HUES6 (cell line): ENCODE data around the gene ITGA2B.
"Not testable (repeated sequence)": the region's sequence is repeated elsewhere in the genome, so short reads cannot be mapped to it uniquely, and the experiment has no call there.

ENCODE experiments used
- H3K27ac ChIP-seq: 2 replicates; pipeline ENCODE4 v1.7.0; 2013; ENCODE audit warnings: low read depth, mild to moderate bottlenecking, low read length, inconsistent platforms
- H3K27me3 ChIP-seq: 2 replicates; pipeline ENCODE4 v1.6.1; 2013; ENCODE audit warnings: low read length; ENCODE audit not compliant: control insufficient read depth, insufficient read depth
- H3K36me3 ChIP-seq: 2 replicates; pipeline ENCODE4 v1.6.1; 2013; ENCODE audit warnings: low read length; ENCODE audit not compliant: control insufficient read depth, insufficient read depth
- H3K4me1 ChIP-seq: 2 replicates; pipeline ENCODE4 v1.6.1; 2013; ENCODE audit warnings: low read length; ENCODE audit not compliant: control insufficient read depth, insufficient read depth
- H3K4me3 ChIP-seq: 2 replicates; pipeline ENCODE4 v1.5.1; 2013; ENCODE audit warnings: low read depth, low read length
- H3K9ac ChIP-seq: one replicate; pipeline ENCODE4 v1.6.1; 2013; ENCODE audit warnings: mild to moderate bottlenecking, low read length
- H3K9me3 ChIP-seq: 2 replicates; pipeline ENCODE4 v1.6.1; 2013; ENCODE audit warnings: low read depth, low read length; ENCODE audit not compliant: control insufficient read depth, insufficient read depth

The ITGA2B gene

DNA sequence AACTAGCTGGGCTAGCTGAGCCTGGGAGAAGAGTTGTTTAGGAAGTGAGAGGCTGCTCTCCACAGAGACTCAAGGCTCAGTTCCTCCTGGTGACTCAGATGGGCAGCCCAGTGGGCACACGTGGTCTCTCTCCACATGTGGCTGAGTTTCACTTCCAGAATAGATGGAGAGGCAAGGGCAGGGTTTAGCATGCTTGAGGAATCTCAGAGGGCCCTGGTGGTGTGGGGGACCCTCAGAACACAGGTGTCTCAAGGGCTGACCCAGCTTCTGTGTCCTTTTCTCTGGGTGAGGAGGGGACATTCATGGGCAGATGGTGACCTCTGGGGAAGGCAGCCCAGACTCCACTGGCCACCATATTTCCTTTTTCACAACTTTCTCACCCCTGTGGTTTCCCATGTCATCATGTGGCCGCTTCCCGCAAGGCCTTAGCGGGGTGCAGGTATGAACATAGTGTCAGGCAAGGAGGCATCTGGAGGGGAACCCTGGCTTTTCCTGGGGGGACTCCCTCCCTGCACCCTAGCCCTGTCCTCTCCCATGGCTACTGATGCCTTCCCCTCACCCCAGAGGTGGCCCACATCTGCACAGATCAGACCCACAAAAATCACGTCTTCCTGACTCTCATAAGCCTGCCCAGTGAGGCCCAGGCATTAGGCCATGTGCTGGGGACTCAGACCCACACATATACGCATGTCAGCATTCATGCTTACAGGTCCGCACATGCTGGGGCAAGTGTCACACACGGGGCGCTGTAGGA lies 41.0 kb downstream of the ITGA2B start:
- H3K27me3 ChIP-seq = peaks cover 3% of the 10 kb centered on the region; the same call in 1 of the 2 replicates
- H3K4me1 ChIP-seq = peaks cover 5% of the 10 kb centered on the region
- no peak overlapping the region for H3K9ac ChIP-seq
- H3K9me3 ChIP-seq = no peaks in the 10 kb centered on the region
- no peak overlapping the region for H3K27ac ChIP-seq
- H3K4me3 ChIP-seq = no peak overlapping the region
- peaks cover 19% of the 10 kb centered on the region for H3K36me3 ChIP-seq

DNA sequence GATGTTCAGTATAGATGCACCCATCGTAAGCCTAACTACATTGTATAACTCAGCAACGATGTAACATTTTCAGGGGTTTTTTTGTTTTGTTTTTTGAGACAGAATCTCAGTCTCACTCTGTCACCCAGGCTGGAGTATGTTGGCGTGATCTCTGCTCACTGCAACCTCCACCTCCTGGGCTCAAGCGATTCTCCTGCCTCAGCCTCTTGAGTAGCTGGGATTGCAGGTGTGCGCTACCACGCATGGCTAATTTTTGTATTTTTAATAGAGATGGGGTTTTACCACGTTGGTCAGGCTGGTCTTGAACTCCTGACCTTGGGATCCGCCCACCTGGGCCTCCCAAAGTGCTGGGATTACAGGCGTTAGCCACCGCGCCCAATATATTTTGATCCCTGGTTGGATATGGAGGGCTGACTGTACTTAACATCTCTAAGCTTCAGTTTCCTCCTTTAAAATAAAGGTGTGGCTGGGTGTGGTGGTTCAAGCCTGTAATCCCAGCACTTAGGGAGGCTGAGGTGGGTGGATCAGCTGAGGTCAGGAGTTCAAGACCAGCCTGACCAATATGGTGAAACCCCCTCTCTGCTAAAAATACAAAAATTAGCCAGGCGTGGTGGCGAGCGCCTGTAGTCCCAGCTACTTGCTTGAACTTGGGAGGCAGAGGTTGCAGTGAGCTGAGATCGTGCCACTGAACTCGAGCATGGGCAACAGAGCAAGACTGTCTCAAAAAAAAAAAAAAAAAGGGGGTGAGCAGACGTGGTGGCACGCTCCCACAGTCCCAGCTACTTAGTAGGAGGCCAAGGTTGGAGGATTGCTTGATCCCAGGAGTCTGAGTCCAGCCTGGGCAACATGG lies 42.0 kb downstream of the ITGA2B start:
- H3K4me1 ChIP-seq, H3K27ac ChIP-seq, H3K4me3 ChIP-seq, H3K9ac ChIP-seq, H3K27me3 ChIP-seq, H3K9me3 ChIP-seq: not testable (repeated sequence)
- peaks cover 15% of the 10 kb centered on the region for H3K36me3 ChIP-seq

DNA sequence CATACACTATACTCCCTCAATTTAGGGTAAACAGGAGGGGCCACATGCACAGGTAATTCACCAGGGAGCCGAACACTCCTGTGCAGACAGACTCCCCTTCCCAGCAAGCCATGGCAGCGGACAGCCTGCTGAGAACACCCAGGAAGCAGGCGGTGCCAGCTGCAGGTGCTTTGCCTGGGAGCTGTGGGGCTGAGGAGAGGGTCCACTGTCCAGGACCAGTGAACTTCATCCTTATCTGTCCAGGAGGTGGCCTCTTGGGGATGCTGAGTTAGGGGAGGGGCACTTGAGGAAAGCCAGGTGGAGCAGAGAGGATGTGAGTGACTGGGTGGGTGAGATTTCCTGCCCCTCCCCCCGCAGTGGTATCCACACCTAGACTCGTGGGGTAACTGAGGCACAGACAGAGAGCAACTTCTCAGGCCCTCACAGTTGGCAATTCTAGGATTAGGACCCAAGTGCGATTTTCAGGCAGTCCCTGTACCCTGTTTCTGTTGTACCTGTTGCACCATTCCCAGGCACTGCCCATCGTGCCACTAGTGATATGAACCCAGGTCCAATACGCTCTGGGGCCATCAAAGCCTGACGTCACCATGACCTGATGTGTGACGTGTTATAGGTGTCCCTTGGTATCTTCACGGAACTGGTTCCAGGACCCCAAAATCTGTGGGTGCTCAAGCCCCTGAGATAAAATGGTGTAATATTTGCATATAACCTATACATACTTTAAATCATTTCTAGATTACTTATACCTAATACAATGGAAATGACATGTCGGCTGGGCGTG lies 43.2 kb downstream of the ITGA2B start:
- no peaks in the 10 kb centered on the region for H3K9me3 ChIP-seq
- no peak overlapping the region for H3K9ac ChIP-seq
- no peak overlapping the region for H3K27ac ChIP-seq
- H3K4me1 ChIP-seq = peaks cover 5% of the 10 kb centered on the region
- peaks cover 3% of the 10 kb centered on the region; the same call in 1 of the 2 replicates for H3K27me3 ChIP-seq
- peak overlapping the region; percentile 78 for H3K4me3 ChIP-seq
- peaks cover 4% of the 10 kb centered on the region for H3K36me3 ChIP-seq

DNA sequence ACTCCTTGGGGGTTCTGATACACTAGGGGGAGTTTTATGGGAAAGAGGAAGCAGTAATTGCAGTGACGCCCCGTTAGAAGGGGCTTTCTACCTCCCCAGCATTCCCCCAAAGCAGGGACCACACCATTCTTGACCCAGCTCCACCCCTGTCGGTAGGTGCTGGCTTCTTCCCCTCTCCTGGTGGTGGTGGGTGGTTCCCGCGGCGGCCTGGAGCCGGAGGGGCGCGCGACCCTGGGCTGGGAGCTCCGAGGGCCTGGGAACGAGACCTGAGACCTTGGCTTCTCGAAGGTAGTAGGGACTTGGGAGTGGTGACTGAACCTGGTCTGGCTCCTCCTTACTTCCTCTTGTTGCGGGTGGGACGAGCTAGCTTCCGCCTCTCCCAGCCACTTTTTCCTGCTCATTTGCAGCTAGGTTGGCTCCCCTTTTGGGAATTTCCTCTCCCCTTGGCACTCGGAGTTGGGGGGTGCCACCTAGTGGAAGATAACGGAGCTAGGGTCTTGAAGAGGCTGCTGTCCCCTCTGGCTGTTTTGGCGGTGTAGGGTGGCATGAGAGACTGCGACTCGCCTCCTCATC lies 43.9 kb downstream of the ITGA2B start:
- Histone ChIP-seq H3K4me3 (peak overlapping the region; percentile 78), H3K36me3 (no peaks in the 10 kb centered on the region), H3K4me1 (peaks cover 5% of the 10 kb centered on the region), H3K9ac (peak overlapping the region; percentile 60), H3K9me3 (no peaks in the 10 kb centered on the region), H3K27ac (no peak overlapping the region), H3K27me3 (peaks cover 3% of the 10 kb centered on the region; the same call in 1 of the 2 replicates)

DNA sequence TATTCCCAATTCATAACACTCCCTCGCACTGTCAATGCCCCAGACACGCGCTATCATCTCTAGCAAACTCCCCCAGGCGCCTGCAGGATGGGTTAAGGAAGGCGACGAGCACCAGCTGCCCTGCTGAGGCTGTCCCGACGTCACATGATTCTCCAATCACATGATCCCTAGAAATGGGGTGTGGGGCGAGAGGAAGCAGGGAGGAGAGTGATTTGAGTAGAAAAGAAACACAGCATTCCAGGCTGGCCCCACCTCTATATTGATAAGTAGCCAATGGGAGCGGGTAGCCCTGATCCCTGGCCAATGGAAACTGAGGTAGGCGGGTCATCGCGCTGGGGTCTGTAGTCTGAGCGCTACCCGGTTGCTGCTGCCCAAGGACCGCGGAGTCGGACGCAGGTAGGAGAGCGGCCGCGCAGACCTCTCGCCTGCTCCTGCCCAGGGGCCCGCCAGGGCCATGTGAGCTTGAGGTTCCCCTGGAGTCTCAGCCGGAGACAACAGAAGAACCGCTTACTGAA lies 44.5 kb downstream of the ITGA2B start, which contains the start of gene GRN:
GRN (plus strand) TSS at position 364 of the 515 bp plus-strand sequence. CDS start 3,863 bp downstream, outside the sequence.
- peak within 1 kb of the TSS; percentile 78 for H3K4me3 ChIP-seq
- no peaks in the 10 kb centered on the region for H3K36me3 ChIP-seq
- no peaks in the 10 kb centered on the region for H3K9me3 ChIP-seq
- peaks cover 3% of the 10 kb centered on the region; the same call in 1 of the 2 replicates for H3K27me3 ChIP-seq
- H3K9ac ChIP-seq = peak within 1 kb of the TSS; percentile 60
- H3K4me1 ChIP-seq = peaks cover 5% of the 10 kb centered on the region
- no peak within 1 kb of the TSS for H3K27ac ChIP-seq

DNA sequence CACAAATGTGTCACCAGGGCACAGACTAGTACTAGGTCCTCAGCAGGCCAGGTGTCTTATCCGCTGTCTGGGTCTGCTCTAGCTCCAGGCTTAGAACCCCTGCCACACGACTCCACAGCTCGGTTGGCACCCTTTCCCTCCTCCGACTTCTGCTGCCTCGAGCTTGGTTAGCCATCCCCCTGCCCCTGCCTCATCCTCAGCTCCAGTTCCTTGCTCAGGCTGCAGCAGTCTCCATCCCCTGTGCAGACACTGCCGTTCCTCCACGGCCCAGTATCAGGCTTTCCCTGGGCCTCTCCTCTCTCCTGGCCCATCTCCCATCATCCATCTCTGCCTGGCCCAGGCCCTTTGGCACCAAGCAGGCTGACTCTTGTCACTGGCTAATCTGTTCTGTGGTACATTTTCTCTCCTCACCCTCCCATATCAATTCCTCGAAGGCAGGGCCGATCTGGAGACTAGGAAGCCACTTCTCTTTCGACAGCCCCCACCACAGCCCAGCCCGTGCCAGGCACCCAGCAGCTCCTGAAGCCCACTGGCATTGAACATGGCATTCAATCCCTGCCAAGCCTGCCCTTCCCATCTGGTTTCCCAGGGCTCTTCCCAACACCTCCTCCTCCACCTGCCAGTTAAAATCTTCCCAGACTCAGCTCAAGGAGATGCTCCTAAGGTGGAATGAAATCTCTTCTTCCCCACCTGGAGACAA lies 45.8 kb downstream of the ITGA2B start:
- H3K4me1 ChIP-seq = peaks cover 6% of the 10 kb centered on the region
- peaks cover 3% of the 10 kb centered on the region; the same call in 1 of the 2 replicates for H3K27me3 ChIP-seq
- H3K9me3 ChIP-seq = no peaks in the 10 kb centered on the region
- no peak overlapping the region for H3K4me3 ChIP-seq
- H3K27ac ChIP-seq = no peak overlapping the region
- no peaks in the 10 kb centered on the region for H3K36me3 ChIP-seq
- no peak overlapping the region for H3K9ac ChIP-seq

DNA sequence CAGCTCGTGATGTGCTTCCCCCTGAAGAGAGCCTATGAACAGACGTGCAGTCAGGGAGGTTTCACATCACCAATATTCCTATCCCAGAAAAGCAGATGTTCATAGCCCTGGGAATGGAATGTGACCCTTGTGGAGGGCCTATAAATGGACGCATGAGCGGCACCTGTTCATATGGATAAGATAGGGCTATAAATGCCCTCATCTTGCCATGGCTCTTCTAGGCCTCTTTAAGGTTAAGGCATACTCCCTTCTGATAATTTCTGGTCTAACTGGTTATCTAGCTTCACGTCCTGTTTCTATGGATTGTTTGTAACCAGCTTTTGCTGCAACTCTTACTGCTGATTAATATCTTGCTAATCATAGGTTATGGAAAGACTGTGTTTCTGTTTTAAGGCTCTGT lies 48.9 kb downstream of the ITGA2B start:
- not testable (repeated sequence) for H3K27me3 ChIP-seq, H3K36me3 ChIP-seq, H3K4me3 ChIP-seq, H3K4me1 ChIP-seq, H3K27ac ChIP-seq, H3K9ac ChIP-seq, H3K9me3 ChIP-seq

DNA sequence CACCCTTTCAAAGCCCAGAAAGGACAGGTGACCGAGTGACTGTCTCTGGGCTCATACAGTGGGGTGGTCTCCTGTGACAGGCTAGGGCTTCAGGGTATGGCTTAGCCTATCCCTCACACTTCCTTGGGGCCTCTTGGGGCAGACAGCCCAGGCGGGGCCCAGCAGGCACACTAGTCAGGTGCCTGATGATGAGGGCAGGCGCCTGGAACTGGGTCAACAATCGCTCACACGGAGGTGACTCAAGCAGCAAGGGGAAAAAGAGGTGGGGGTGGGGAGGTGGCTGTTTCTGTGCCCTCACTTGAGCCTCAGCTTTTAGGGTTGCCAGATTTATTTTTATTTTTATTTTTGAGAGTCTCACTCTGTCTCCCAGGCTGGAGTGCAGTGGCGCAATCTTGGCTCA lies 50.7 kb downstream of the ITGA2B start:
- Histone ChIP-seq H3K4me3 (no peak overlapping the region), H3K4me1 (peaks cover 10% of the 10 kb centered on the region; the same call in 1 of the 2 replicates), H3K27me3 (no peaks in the 10 kb centered on the region), H3K27ac (no peak overlapping the region), H3K9ac (no peak overlapping the region), H3K36me3 (no peaks in the 10 kb centered on the region), H3K9me3 (no peaks in the 10 kb centered on the region)

DNA sequence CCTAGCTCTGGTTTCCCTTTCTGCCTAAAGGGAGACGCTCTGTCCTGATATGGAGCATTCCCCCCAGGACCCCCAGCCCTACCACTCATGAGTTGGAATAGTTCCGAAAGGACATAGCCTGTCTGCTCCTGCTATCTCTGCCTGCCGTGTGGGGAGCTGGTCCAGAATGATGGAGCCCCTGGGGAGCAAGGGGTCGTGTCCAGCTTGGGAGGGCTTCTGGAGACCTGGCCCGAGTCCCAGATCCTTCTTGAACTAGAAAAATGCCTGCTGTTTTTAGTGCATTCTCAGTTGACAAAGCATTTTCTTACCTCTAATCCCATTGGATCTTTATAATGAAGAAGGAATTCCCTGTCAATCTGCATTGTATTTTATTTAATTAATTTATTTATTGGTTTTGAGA lies 53.5 kb downstream of the ITGA2B start:
- peaks cover 14% of the 10 kb centered on the region; the same call in 1 of the 2 replicates for H3K4me1 ChIP-seq
- H3K36me3 ChIP-seq = no peaks in the 10 kb centered on the region
- H3K27ac ChIP-seq = no peak overlapping the region
- H3K9ac ChIP-seq = no peak overlapping the region
- no peaks in the 10 kb centered on the region for H3K9me3 ChIP-seq
- no peaks in the 10 kb centered on the region for H3K27me3 ChIP-seq
- H3K4me3 ChIP-seq = no peak overlapping the region

DNA sequence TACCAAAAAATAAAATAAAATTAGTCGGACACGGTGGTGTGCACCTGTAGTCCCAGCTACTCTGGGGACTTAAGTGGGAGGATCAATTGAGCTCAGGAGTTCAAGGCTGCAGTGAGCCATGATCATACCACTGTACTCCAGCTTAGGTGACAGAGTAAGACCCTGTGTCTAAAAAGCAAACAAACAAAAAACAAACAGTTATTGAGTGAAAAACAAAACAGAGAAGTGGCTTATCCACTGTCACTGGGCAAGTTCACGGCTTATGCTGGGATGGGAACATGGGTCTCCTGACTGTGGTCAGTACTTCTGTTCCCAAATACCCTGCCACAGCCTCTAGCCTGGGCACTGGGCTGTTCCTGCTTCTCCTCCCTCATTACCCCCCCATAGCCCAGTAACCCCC lies 53.9 kb downstream of the ITGA2B start:
- no peak overlapping the region for H3K9ac ChIP-seq
- H3K36me3 ChIP-seq = no peaks in the 10 kb centered on the region
- no peak overlapping the region for H3K4me3 ChIP-seq
- H3K9me3 ChIP-seq = no peaks in the 10 kb centered on the region
- peaks cover 14% of the 10 kb centered on the region; the same call in 1 of the 2 replicates for H3K4me1 ChIP-seq
- no peaks in the 10 kb centered on the region for H3K27me3 ChIP-seq
- no peak overlapping the region for H3K27ac ChIP-seq
